Fibroblast of mammary gland (primary cell): ENCODE results near the gene MNAT1.

Experiments used
- DNase-seq: peaks from one replicate; pipeline ENCODE4 v3.0.0-alpha.2; 2010; ENCODE audit warnings: low read depth
- H3K4me3 ChIP-seq: 2 replicates; pipeline ENCODE4 v1.5.1; 2011; ENCODE audit warnings: low read depth, mild to moderate bottlenecking, low read length, moderate library complexity; ENCODE audit not compliant: control insufficient read depth
- TF ChIP-seq, protein P1 (sequence below): conservative IDR thresholded peaks from 2 replicates; pipeline ENCODE4 v1.5.1; 2011; ENCODE audit warnings: low read depth, low read length, inconsistent platforms; ENCODE audit not compliant: control insufficient read depth, insufficient read depth

MNAT1 gene

DNA sequence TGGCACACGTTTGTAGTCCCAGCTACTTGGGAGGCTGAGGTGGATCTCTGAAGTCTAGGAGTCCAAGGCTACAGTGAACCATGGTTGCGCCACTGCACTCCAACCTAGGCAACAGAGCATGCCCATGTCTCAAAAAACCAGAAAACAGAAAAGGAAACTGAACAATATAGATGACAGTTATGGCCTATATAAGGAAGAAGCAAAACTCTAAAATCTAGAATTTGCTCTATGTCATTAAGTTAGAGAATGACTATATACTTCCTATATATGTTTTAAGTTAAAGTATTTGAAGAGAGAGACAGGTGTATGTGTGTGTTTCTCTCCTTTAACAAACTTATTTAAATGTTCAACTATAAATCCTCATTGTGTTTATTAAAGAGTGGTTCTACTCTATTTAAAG lies 65.8 kb downstream of the MNAT1 start:
- no peak overlapping the region for H3K4me3 ChIP-seq
- TF ChIP-seq, protein P1, sequence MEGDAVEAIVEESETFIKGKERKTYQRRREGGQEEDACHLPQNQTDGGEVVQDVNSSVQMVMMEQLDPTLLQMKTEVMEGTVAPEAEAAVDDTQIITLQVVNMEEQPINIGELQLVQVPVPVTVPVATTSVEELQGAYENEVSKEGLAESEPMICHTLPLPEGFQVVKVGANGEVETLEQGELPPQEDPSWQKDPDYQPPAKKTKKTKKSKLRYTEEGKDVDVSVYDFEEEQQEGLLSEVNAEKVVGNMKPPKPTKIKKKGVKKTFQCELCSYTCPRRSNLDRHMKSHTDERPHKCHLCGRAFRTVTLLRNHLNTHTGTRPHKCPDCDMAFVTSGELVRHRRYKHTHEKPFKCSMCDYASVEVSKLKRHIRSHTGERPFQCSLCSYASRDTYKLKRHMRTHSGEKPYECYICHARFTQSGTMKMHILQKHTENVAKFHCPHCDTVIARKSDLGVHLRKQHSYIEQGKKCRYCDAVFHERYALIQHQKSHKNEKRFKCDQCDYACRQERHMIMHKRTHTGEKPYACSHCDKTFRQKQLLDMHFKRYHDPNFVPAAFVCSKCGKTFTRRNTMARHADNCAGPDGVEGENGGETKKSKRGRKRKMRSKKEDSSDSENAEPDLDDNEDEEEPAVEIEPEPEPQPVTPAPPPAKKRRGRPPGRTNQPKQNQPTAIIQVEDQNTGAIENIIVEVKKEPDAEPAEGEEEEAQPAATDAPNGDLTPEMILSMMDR: no peak
- no peak for DNase-seq

DNA sequence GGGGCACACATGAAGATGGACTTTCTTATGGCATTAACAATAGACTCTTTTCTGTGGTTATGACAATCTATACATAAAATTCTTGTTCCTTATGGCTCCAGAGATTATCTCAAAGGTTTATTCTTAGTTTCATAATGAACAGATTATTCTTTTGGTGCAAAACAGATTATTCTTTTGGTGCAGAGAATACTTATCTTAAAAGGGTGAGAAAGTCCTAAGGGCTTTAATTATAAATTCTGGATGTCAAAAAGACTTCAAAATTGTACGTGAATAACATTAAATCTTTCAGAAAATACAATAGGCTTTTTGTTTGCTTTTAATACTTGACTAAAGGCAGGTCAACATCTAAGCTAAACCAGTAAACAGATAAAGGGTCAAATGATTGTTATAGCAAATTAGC lies 69.3 kb downstream of the MNAT1 start:
- H3K4me3 ChIP-seq: no peak overlapping the region
- no peak for DNase-seq
- TF ChIP-seq, protein P1: no peak

DNA sequence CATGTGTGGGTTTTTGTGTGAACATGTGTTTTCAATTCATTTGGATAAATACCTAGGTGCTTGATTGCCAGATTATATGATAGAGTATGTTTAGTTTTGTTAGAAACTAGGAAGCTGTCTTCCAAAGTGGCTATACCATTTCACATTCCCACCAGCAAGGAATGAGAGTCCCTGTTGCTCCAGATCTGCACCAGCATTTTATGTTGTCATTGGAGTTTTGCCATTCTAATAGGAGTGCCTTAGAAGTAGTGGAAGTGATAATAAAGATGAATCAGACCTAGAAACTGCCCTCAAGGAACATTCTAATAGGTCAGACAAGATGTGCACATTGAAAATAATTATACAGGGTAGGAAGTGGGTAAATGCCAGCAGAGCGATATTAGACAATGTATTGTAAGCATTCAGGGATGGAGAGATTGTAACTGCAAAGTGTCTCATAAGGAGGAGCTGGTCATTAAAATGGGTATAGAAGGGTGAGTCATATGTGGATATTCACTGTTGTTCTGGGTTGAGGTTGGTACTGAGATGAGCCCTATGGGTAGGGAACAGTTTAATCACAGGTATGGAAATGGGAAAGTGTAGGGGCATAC lies 71.4 kb downstream of the MNAT1 start:
- no peak overlapping the region for H3K4me3 ChIP-seq
- peak; percentile 73 for DNase-seq
- TF ChIP-seq, protein P1: no peak

DNA sequence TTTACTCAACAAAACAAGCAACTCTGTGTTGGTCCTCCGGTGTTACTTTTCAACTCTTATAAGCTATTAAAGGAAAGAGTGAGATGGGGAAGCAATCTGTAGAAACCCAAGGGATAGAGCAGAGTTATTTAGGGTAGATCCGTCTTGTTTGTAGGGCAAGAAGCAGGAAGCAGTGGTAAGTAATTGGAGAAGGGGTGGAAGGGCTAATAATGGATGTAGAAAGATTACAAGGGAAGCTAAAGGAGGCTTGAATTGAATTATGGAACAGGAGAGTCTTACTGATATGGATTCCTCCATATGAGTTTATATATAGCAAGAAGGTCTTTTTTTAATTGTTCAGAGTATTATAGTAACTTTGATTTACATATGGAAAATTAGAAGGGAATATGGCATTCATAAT lies 72.7 kb downstream of the MNAT1 start:
- TF ChIP-seq, protein P1: no peak

DNA sequence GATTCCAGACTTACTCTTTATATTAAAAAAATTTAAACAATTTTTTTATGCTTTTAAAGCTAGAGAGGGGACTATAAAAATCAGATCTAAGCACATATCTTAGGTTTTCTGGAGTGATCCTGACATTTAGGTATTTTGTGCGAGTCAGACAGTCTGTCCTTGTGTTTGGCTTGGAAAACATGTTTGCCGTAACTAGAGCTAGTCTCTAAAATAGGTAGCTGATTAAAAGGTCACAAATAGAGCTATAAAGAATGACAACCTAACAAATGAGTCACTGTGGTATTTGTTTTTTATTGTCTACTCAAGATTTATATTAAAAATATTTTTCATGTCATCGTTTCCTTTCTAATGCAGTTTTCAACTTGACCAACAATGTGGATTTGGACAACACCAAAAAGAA lies 73.4 kb downstream of the MNAT1 start:
- TF ChIP-seq, protein P1: no peak
- no peak overlapping the region for H3K4me3 ChIP-seq
- DNase-seq: peak; percentile 8

More for the DNA sequence above, 72.7 kb downstream of the MNAT1 start:
- H3K4me3 ChIP-seq: no peak overlapping the region
- no peak for DNase-seq

DNA sequence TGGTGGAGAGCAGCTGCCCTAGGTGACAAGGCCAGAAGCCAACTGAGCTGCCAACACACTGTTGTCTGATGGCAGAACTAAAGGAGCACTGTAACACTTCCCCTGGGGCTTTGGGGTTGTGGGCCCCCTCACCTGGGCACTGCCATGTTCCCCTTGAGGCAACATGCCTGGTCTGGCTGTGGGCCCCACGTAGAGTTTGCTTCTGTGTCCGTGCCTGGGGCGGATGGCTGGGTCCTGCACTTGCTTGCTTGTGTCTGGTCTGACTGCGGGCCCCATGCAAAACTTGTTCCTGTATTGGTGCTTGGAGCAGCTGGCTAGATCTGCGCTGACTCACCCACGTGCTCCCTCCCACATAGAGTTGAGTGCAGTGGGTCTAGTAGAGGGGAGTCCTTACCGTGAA lies 78.4 kb downstream of the MNAT1 start:
- H3K4me3 ChIP-seq: no peak overlapping the region
- DNase-seq: no peak
- TF ChIP-seq, protein P1: no peak

DNA sequence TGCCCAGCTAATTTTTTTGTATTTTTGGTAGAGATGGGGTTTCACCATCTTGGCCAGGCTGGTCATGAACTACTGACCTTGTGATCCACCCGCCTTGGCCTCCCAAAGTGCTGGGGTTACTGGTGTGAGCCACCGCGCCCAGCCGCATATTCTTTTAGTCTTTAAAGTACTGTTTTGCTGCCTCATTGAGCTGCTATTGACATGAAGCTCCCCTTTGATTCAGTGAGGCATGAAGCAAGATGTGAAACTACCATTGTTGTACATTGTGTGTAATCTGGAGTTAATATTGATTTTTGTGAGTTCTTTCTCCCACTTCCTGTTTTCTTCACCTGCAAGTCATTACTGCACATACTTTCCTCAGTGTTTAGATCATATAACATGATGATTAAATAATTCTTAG lies 80.8 kb downstream of the MNAT1 start:
- H3K4me3 ChIP-seq: no peak overlapping the region
- TF ChIP-seq, protein P1: no peak
- no peak for DNase-seq
